NB4 (cell line): Measurements from ENCODE around the gene EPHA1.

ENCODE experiments used
- MYC ChIP-seq: IDR thresholded peaks from 2 replicates; pipeline ENCODE4 v1.6.1; 2011; ENCODE audit warnings: low read depth, low read length
- POLR2A ChIP-seq: IDR thresholded peaks from 2 replicates; pipeline ENCODE4 v1.6.1; 2011; ENCODE audit warnings: mild to moderate bottlenecking; ENCODE audit not compliant: insufficient read length; ENCODE audit errors: extremely low read depth
- TF ChIP-seq, protein P1 (sequence below): IDR thresholded peaks from one replicate; pipeline ENCODE4 v1.5.1; 2012; ENCODE audit warnings: low read depth, low read length
- TF ChIP-seq, protein P2 (sequence below): IDR thresholded peaks from 2 replicates; pipeline ENCODE4 v1.6.1; 2011; ENCODE audit warnings: low read depth, low read length

DNA sequence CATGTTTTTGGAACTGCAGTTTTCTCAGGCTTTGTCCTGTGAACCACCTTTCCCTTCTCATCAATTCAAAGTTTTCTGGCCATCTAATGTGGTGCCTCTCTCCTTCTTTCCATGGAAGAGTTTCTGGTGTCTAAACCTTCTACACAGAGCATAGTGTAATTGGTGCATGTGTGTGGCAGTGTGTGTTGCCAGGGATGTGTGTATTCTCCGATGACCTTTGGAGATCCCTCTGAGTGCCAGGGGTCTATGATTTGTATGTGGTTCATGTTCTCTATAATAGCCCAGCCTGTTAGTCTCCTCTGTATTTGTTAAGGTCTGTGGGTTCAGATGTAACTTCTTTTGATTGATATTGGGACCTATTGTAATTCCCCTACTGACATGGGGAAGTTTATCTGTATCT, 36.1 kb upstream of the EPHA1 start:
- TF ChIP-seq, protein P1, sequence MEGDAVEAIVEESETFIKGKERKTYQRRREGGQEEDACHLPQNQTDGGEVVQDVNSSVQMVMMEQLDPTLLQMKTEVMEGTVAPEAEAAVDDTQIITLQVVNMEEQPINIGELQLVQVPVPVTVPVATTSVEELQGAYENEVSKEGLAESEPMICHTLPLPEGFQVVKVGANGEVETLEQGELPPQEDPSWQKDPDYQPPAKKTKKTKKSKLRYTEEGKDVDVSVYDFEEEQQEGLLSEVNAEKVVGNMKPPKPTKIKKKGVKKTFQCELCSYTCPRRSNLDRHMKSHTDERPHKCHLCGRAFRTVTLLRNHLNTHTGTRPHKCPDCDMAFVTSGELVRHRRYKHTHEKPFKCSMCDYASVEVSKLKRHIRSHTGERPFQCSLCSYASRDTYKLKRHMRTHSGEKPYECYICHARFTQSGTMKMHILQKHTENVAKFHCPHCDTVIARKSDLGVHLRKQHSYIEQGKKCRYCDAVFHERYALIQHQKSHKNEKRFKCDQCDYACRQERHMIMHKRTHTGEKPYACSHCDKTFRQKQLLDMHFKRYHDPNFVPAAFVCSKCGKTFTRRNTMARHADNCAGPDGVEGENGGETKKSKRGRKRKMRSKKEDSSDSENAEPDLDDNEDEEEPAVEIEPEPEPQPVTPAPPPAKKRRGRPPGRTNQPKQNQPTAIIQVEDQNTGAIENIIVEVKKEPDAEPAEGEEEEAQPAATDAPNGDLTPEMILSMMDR: no peak
- TF ChIP-seq, protein P2, sequence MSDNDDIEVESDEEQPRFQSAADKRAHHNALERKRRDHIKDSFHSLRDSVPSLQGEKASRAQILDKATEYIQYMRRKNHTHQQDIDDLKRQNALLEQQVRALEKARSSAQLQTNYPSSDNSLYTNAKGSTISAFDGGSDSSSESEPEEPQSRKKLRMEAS: no peak
- TF ChIP-seq MYC: no peak
- TF ChIP-seq POLR2A: no peak
